Measurements from ENCODE around the gene KCNS1.
A peak's percentile ranks its signal among the peaks of the same experiment; 100 is the strongest.
"Not testable (repeated sequence)": the region's sequence is repeated elsewhere in the genome, so short reads cannot be mapped to it uniquely, and the experiment has no call there.

KCNS1 gene

GRCh38 chr20:45100563-45101245 is at the start of gene KCNS1:
Gene KCNS1 (minus strand): TSS chr20:45101127. CDS start chr20:45099236, 1,891 bp downstream.
- no peak for DNase-seq

GRCh38 chr20:45149062-45149461 is 48.1 kb upstream of the KCNS1 start:
- DNase-seq: no peak

- DNase-seq: no peak
Measured at GRCh38 chr20:45140836-45141235, 39.9 kb upstream of the KCNS1 start.

DNA sequence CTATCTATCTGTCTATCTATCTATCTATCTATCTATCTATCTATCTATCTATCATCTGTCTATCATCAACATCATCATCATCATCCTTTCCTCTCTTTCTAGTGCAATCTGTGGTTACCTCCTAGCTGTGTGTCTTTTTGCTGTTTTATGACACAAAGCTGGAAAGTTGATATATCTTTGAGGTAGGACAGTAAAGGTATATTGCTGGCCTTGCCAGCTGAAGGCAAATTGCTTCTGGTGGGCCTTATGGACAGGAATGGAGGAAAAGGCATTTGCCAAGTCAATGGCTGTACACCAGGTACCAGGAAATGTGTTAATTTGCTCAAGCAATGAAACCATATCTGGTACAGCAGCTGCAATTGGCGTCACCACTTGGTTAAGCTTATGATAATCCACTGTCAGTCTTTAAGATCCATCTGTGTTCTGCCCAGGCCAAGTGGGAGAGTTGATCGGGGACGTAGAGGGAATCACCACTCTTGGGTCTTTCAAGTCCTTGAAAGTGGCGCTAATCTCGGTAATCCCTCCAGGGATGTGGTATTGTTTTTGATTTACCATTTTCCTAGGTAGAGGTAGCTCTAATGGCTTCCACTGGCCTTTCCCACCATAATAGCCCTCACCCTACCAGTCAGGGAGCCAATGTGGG is 38.9 kb upstream of the KCNS1 start:
- DNase-seq: not testable (repeated sequence)

- peak; percentile 19 for DNase-seq
Measured at GRCh38 chr20:45138561-45139300, 37.8 kb upstream of the KCNS1 start.

GRCh38 chr20:45136911-45137310 is 36.0 kb upstream of the KCNS1 start:
- DNase-seq: no peak

DNA sequence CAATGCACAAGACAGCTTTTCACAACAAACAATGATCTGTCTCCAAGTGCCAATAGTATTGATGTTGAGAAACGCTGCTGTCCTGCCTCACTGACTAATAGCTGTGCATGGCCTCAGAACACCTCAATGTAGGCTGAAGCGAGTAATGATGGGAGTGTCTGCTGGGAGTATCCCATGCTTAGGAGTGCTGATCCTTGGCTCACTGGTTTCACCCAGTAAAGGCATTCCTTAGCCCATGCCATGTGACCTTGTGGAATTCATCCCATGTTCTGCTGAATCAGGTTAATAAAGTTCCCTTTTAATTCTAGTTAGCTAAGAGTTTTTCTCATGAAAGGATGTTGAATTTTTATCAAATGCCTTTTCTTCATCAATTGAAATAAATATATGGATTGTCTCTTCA is 27.2 kb upstream of the KCNS1 start:
- DNase-seq: no peak

DNA sequence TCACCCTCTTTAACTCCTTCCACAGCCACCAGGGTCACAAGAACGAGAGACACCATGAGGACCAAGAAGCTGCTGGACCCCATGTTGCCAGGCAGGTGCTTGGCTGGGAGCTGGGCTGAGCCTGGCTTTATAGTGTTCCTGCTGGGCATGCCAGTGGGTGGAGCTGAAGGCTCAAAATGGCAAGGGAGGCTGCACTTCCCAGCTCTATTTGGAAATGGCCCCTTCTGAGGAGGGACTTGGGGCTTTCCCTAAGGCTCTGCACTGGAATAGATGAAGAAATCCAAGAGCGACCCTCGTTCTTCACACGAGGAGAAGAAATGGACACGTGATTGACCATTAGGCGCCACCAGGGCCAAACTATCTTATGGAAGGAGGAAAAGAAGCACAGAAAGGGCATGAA is 23.4 kb upstream of the KCNS1 start, which contains the start of gene WFDC12:
TSS of gene WFDC12 (minus strand) at position 101 of the 400 bp plus-strand sequence. CDS start at position 83, 18 bp downstream.
- DNase-seq: no peak

DNA sequence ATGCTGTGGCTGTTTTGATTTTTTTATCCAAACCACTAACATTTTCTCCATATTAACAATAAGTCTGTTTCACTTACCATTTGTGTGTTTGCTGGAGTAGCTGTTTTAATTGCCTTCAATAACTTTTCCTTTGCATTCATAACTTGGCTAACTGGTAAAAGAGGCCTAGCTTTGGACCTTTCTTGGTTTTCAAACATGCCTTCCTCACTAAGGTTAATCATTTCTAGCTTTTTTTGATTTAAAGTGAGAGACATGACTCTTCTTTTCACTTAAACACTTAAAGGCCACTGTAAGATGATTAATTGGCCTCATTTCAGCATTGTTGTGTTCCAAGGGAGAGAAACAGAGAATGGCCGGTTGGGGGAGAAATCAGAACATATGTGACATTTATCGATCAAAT is 20.5 kb upstream of the KCNS1 start:
- no peak for DNase-seq

GRCh38 chr20:45119556-45120266 is 18.8 kb upstream of the KCNS1 start:
- no peak for DNase-seq

- no peak for DNase-seq
Measured at GRCh38 chr20:45118028-45118427, 17.1 kb upstream of the KCNS1 start.

DNA sequence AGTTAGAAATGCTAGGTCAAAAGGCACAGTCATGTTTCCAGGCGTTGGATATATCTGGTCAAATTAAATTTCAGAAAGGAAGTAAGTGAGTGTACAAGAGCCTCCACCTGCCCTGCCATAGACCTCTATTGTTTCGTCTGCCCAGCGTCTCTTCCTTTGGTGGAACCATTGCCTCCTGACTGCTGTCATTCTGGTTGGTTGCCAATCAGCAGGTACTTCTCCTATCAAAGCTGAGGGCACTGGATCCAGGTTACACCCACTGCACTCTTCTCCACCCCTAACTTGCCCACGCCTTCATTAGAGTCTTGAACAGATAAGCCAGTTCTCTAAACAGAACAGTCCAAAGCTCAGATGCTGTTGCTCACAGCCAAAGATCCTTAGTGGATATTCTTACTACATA is 16.7 kb upstream of the KCNS1 start:
- DNase-seq: peak; percentile 7

GRCh38 chr20:45115829-45116228 is 14.9 kb upstream of the KCNS1 start:
- DNase-seq: no peak

- no peak for DNase-seq
Measured at GRCh38 chr20:45115386-45115774, 14.5 kb upstream of the KCNS1 start.

- no peak for DNase-seq
Measured at GRCh38 chr20:45114465-45115385, 13.8 kb upstream of the KCNS1 start, which contains the start of gene WFDC5. Gene WFDC5 (minus strand): TSS chr20:45115174. CDS start chr20:45115083, 91 bp downstream.

- DNase-seq: no peak
Measured at GRCh38 chr20:45113865-45114264, 12.9 kb upstream of the KCNS1 start.

DNA sequence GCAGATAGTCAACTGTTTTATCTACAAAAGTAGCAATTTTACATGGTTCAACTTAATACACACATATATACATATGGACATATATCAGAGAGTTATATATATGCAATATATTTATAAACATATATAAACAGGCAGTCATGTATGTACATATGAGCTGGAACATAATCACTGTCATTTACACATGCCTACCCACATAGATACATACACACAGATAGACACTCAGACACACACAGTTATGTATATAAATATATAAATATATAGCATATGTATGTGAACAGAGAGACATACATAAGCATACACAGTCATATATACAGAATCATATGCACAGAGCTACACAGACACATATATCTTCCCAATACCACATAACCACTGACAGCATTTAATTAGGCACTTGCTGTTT is 11.8 kb upstream of the KCNS1 start:
- DNase-seq: no peak

DNA sequence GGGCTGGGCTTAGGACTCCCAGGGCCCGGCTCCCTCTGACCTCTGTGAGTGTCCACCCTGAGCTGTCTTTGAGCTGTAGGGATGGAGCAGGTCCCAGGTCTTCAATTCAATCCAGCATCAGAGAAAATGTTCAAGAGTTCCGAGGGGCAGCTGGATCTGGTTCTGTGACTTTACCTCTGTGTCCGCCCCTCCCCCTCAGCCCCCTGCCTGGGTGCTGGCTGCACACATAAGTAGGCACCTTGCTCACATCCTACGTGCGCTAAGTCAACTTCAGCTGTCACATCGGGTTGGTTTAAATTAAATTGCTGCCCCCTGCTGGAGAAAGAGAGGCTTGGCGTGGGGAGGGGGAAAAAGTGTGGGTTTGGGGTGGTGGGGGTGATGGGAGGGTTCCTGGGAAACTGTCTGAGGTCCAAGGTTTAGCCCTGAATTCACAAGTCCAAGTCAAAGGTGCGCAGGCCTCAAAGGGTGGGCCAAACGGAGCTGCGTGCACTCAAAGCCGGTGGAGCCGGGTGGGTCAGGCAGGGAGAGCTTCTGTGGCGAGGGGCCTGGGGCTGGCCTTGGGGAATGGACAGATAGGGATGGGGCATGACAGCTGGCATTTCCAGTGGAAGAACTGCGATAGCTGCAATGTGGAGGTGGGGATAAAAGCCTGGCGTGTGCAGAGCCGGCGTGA is 11.0 kb upstream of the KCNS1 start:
- DNase-seq: no peak

DNA sequence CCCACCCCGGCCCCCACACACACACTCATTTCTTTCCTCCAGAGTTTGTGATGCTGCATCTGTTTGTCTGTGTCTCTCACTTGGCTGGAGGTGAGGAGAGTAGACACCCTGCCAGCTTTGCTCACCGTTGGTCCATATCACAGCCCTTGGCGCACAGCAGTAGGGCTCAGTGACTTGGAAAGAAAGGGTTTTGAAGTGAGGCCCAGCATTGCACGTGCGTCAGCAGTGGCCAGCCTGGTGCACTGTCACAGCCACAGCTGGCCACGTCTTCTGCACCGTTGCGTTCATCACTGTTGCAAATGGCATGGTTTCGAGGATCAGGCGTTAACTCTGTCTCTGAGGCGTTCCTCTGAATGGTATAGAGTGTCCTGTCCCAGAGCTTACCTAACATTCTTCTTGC is 10.4 kb upstream of the KCNS1 start:
- no peak for DNase-seq

DNA sequence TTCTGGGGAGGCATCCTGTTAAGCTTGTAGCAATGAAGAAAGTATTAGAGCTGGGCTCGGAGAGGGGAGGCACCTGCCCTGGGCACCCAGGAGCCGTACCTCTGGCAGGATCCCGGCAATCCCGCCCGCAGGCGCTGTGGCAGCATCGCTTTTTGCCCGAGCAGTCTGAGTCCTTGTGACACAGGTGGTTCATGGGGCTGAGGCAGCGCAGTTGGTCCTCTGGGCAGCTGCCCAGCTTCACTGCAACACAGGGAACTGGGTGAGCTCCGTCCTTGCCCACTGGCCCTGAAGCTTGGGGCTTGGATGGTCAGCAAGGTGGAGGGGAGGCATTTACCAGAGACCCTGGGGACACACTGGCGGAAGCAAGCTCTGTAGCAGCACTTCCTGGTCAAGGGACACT is 9.4 kb upstream of the KCNS1 start:
- DNase-seq: no peak

- no peak for DNase-seq
Measured at GRCh38 chr20:45109634-45110033, 8.7 kb upstream of the KCNS1 start.
